CD14-positive monocyte (primary cell): ENCODE data around the gene GABBR2. TPM values are rescaled to one million over a fixed set of nuclear protein-coding genes. Genes with fewer than 3 reads are reported as not detected.

Source experiments
- DNase-seq, 3 donors: peaks; one replicate each; pipeline ENCODE4 v3.0.0-alpha.2; 2011 to 2022
- H2AFZ ChIP-seq: 2 replicates; pipeline ENCODE4 v1.6.0; 2012; ENCODE audit warnings: mild to moderate bottlenecking, low read depth, low read length, inconsistent platforms; ENCODE audit not compliant: insufficient read depth, poor library complexity, severe bottlenecking
- H3K27ac ChIP-seq, 2 donors: 1 replicate in 1 of 2; 2 replicates in 1 of 2; pipeline ENCODE4 v1.5.1; 2012 to 2013; ENCODE audit warnings: low read length in 2 of 2, control low read depth in 1 of 2, inconsistent platforms in 1 of 2, low read depth in 1 of 2, mild to moderate bottlenecking in 1 of 2
- H3K27me3 ChIP-seq, 2 donors: one replicate each; pipeline versions ENCODE4 v1.6.0 to v1.6.1; 2011 to 2013; ENCODE audit warnings: low read length in 2 of 2; ENCODE audit not compliant: control insufficient read depth in 2 of 2, insufficient read depth in 2 of 2
- H3K36me3 ChIP-seq, 2 donors: replicated peaks in 1 of 2; 1 replicate in 1 of 2; 2 replicates in 1 of 2; pipeline versions ENCODE4 v1.5.1 to v1.6.1; 2012 to 2013; ENCODE audit warnings: low read length in 2 of 2, control low read depth in 1 of 2, inconsistent platforms in 1 of 2, mild to moderate bottlenecking in 1 of 2; ENCODE audit not compliant: insufficient read depth in 2 of 2, control insufficient read depth in 1 of 2
- H3K4me1 ChIP-seq, 2 donors: 1 replicate in 1 of 2; 2 replicates in 1 of 2; pipeline versions ENCODE4 v1.5.1 to v1.6.1; 2012 to 2013; ENCODE audit warnings: low read length in 2 of 2, control low read depth in 1 of 2, inconsistent platforms in 1 of 2, mild to moderate bottlenecking in 1 of 2, moderate library complexity in 1 of 2; ENCODE audit not compliant: insufficient read depth in 2 of 2, control insufficient read depth in 1 of 2
- H3K4me2 ChIP-seq: replicated peaks from 2 replicates; pipeline ENCODE3; 2012; ENCODE audit warnings: low read length, moderate library complexity, mild to moderate bottlenecking; ENCODE audit not compliant: poor library complexity, severe bottlenecking; ENCODE audit errors: extremely low read depth
- H3K4me3 ChIP-seq, 3 experiments: fragments of 200-600 bp in 1 of 3; sonication (generic) in 1 of 3; replicated peaks in 1 of 3; 1 replicate in 2 of 3; 2 replicates in 1 of 3; pipeline ENCODE4 v1.5.1; 2011 to 2013; ENCODE audit warnings: low read length in 3 of 3, mild to moderate bottlenecking in 3 of 3, control low read depth in 2 of 3, low read depth in 2 of 3, inconsistent platforms in 1 of 3, moderate library complexity in 1 of 3
- H3K79me2 ChIP-seq: 2 replicates; pipeline ENCODE4 v1.6.0; 2012; ENCODE audit warnings: mild to moderate bottlenecking, control low read depth, inconsistent platforms, low read length, moderate library complexity; ENCODE audit not compliant: insufficient read depth
- H3K9ac ChIP-seq: 2 replicates; pipeline ENCODE4 v1.6.0; 2017; ENCODE audit warnings: low read length, mild to moderate bottlenecking; ENCODE audit not compliant: insufficient read depth, poor library complexity, severe bottlenecking
- H3K9me3 ChIP-seq, 2 donors: replicated peaks in 1 of 2; 1 replicate in 1 of 2; 2 replicates in 1 of 2; pipeline versions ENCODE4 v1.5.1 to v1.6.1; 2012 to 2013; ENCODE audit warnings: low read length in 2 of 2, control low read depth in 1 of 2; ENCODE audit not compliant: control insufficient read depth in 1 of 2, insufficient read depth in 1 of 2
- H4K20me1 ChIP-seq: 2 replicates; pipeline ENCODE4 v1.6.0; 2012; ENCODE audit warnings: mild to moderate bottlenecking, low read length, control low read depth, moderate library complexity; ENCODE audit not compliant: insufficient read depth
- H3K27ac Mint-ChIP-seq, 7 donors: one replicate each; pipeline ENCODE4 v1.8.0; 2020; ENCODE audit warnings: mild to moderate bottlenecking in 7 of 7, mixed read lengths in 7 of 7, moderate library complexity in 6 of 7, inconsistent platforms in 2 of 7
- H3K27me3 Mint-ChIP-seq, 3 donors: one replicate each; pipeline ENCODE4 v1.8.0; 2021 to 2022; ENCODE audit warnings: low read depth in 3 of 3, mild to moderate bottlenecking in 3 of 3, mixed read lengths in 3 of 3, moderate library complexity in 3 of 3, inconsistent platforms in 1 of 3
- H3K36me3 Mint-ChIP-seq, 2 donors: one replicate each; pipeline ENCODE4 v1.8.0; 2020; ENCODE audit warnings: mixed read lengths in 2 of 2, inconsistent platforms in 1 of 2, mild to moderate bottlenecking in 1 of 2
- H3K4me1 Mint-ChIP-seq: one replicate; pipeline ENCODE4 v1.8.0; 2020; ENCODE audit warnings: mild to moderate bottlenecking, mixed read lengths
- H3K4me3 Mint-ChIP-seq, 2 donors: one replicate each; pipeline ENCODE4 v1.8.0; 2020; ENCODE audit warnings: mild to moderate bottlenecking in 2 of 2, mixed read lengths in 2 of 2, moderate library complexity in 1 of 2
- H3K9me3 Mint-ChIP-seq, 7 donors: one replicate each; pipeline ENCODE4 v1.8.0; 2020 to 2022; ENCODE audit warnings: mixed read lengths in 7 of 7, mild to moderate bottlenecking in 6 of 7, moderate library complexity in 6 of 7, inconsistent platforms in 2 of 7
- CTCF ChIP-seq: fragments of 200-600 bp; IDR thresholded peaks from one replicate; pipeline ENCODE4 v1.8.0; 2022; ENCODE audit warnings: antibody characterized with exemption, mild to moderate bottlenecking
- WGBS: methylation state at CpG from one replicate; pipeline ENCODE4 v1.1.5; 2013; ENCODE audit warnings: missing lambda C conversion rate; ENCODE audit not compliant: insufficient coverage; 5-methylcytosine and 5-hydroxymethylcytosine counted together
- intact Hi-C, 2 donors: fragments of 100-400 bp; cut with micrococcal nuclease; formaldehyde crosslinking; loops; one replicate each; pipeline versions ENCODE4 v1.15.0 to v1.15.1; 2023
- polyA plus RNA-seq, 3 donors: library from polyadenylated mRNA; depleted of rRNA in 1 of 3; unstranded in 2 of 3; stranded (reverse) in 1 of 3; fragments of 300-500 nt in 2 of 3; fragments of >200 nt in 1 of 3; fragmentation: Illumina TruSeq in 2 of 3; gene quantifications; 1 replicate in 2 of 3; 2 replicates in 1 of 3; pipeline ENCODE4 v1.2.3, GENCODE V29; 2012 to 2021

The GABBR2 gene
- polyA plus RNA-seq, 3 donors: not detected

- TF ChIP-seq CTCF: no peak
- no peak overlapping the region for H3K9ac ChIP-seq
- no peaks in the 10 kb centered on the region for H3K36me3 Mint-ChIP-seq
- H3K9me3 ChIP-seq: no peaks in the 10 kb centered on the region
- H3K27me3 Mint-ChIP-seq: peaks cover 0 to 6% (median 3%) of the 10 kb centered on the region in 3 donors
- H4K20me1 ChIP-seq: no peaks in the 10 kb centered on the region
- H3K4me1 Mint-ChIP-seq: peaks cover 2% of the 10 kb centered on the region
- no peak overlapping the region for H3K27ac Mint-ChIP-seq
- no peak overlapping the region for H2AFZ ChIP-seq
- intact Hi-C loops: no loop called here
- WGBS: 85% methylated on average over 5 of the region's 7 CpGs
- no peaks in the 10 kb centered on the region for H3K27me3 ChIP-seq
- H3K4me3 ChIP-seq: no peak overlapping the region
- H3K4me3 Mint-ChIP-seq: no peak overlapping the region
- no peaks in the 10 kb centered on the region for H3K4me1 ChIP-seq
- peaks cover 0 to 5% (median 0%) of the 10 kb centered on the region in 7 donors for H3K9me3 Mint-ChIP-seq
- no peak for DNase-seq
- H3K27ac ChIP-seq: no peak overlapping the region
- no peak overlapping the region for H3K4me2 ChIP-seq
- no peaks in the 10 kb centered on the region for H3K36me3 ChIP-seq
- H3K79me2 ChIP-seq: no peaks in the 10 kb centered on the region
Observed at GRCh38 chr9:98372077-98372836, 336.5 kb downstream of the GABBR2 start.

- Mint-ChIP-seq H3K9me3 (peaks cover 0 to 11% (median 4%) of the 10 kb centered on the region in 7 donors), H3K27me3 (peaks cover 2 to 9% (median 6%) of the 10 kb centered on the region in 3 donors), H3K27ac (no peak overlapping the region), H3K4me3 (no peak overlapping the region), H3K4me1 (peaks cover 2% of the 10 kb centered on the region), H3K36me3 (no peaks in the 10 kb centered on the region)
- TF ChIP-seq CTCF: no peak
- H3K79me2 ChIP-seq: no peaks in the 10 kb centered on the region
- H3K9me3 ChIP-seq: peaks cover 3 to 7% of the 10 kb centered on the region in 2 donors
- no peaks in the 10 kb centered on the region for H3K27me3 ChIP-seq
- no peak overlapping the region for H3K9ac ChIP-seq
- 85% methylated on average over 2 of the region's 4 CpGs for WGBS
- intact Hi-C loops: no loop called here
- no peaks in the 10 kb centered on the region for H3K4me1 ChIP-seq
- no peak overlapping the region for H3K4me3 ChIP-seq
- no peak overlapping the region for H3K27ac ChIP-seq
- no peaks in the 10 kb centered on the region for H4K20me1 ChIP-seq
- no peak overlapping the region for H2AFZ ChIP-seq
- H3K36me3 ChIP-seq: no peaks in the 10 kb centered on the region
- DNase-seq: no peak
- H3K4me2 ChIP-seq: no peak overlapping the region
Observed at GRCh38 chr9:98370976-98371315, 337.8 kb downstream of the GABBR2 start.
